H1 (cell line): ENCODE data around the gene NAP1L5. TPM values are rescaled to one million over a fixed set of nuclear protein-coding genes. Genes with fewer than 3 reads are reported as not detected.

ENCODE experiments used
- CTCF ChIA-PET: fragments of 300-600 bp; sonication (Branson Sonifier 250); formaldehyde crosslinking; loops from one replicate; lab custom pipeline; 2021; ENCODE audit not compliant: partially characterized antibody; lab: Charles Lee
- POLR2A ChIA-PET: fragments of 300-600 bp; sonication (Branson Sonifier 250); formaldehyde crosslinking; loops from one replicate; lab custom pipeline; 2021; ENCODE audit warnings: inconsistent platforms; ENCODE audit not compliant: partially characterized antibody; lab: Charles Lee
- DNase-seq, 2 experiments: peaks; one replicate each; pipeline versions ENCODE4 v3.0.0 to v3.0.0-alpha.2; 2010 to 2022; ENCODE audit warnings: low spot score in 2 of 2, low read depth in 1 of 2, mixed read lengths in 1 of 2
- FAIRE-seq: peaks from 2 replicates; lab custom pipeline; 2011; peaks lifted over from hg19 to GRCh38; lab: Jason Lieb, UNC
- H2AFZ ChIP-seq: 2 replicates; pipeline ENCODE4 v1.8.1; 2012; ENCODE audit warnings: low read length, inconsistent platforms
- H2AK5ac ChIP-seq: 2 replicates; pipeline ENCODE4 v1.6.1; 2013; ENCODE audit warnings: low read depth, low read length
- H2BK120ac ChIP-seq: replicated peaks from 2 replicates; pipeline ENCODE3; 2013; ENCODE audit warnings: low read depth, low read length, inconsistent platforms
- H2BK12ac ChIP-seq: 2 replicates; pipeline ENCODE4 v1.6.1; 2013; ENCODE audit warnings: low read depth, low read length
- H2BK15ac ChIP-seq: 2 replicates; pipeline ENCODE4 v1.6.1; 2013; ENCODE audit warnings: low read length
- H2BK20ac ChIP-seq: 2 replicates; pipeline ENCODE4 v1.6.1; 2013; ENCODE audit warnings: low read length
- H2BK5ac ChIP-seq: 2 replicates; pipeline ENCODE4 v1.6.1; 2013; ENCODE audit warnings: low read depth, low read length
- H3K14ac ChIP-seq: 2 replicates; pipeline ENCODE4 v1.6.1; 2013; ENCODE audit warnings: inconsistent platforms; ENCODE audit not compliant: insufficient read length
- H3K18ac ChIP-seq: 2 replicates; pipeline ENCODE4 v1.6.1; 2013; ENCODE audit warnings: low read length; ENCODE audit errors: extremely low read depth
- H3K23ac ChIP-seq: 2 replicates; pipeline ENCODE4 v1.6.1; 2013; ENCODE audit warnings: inconsistent platforms; ENCODE audit not compliant: insufficient read length
- H3K23me2 ChIP-seq: 2 replicates; pipeline ENCODE4 v1.6.1; 2013; ENCODE audit warnings: low read depth, low read length
- H3K27ac ChIP-seq: 2 replicates; pipeline ENCODE4 v1.6.1; 2011; ENCODE audit warnings: low read depth, low read length, inconsistent platforms
- H3K27me3 ChIP-seq, 4 experiments: replicated peaks in 1 of 4; 1 replicate in 1 of 4; 2 replicates in 3 of 4; pipeline versions ENCODE4 v1.6.1 to v1.8.1; 2011 to 2013; ENCODE audit warnings: low read length in 3 of 4, mild to moderate bottlenecking in 3 of 4, inconsistent platforms in 2 of 4, mixed read lengths in 2 of 4, moderate library complexity in 1 of 4; ENCODE audit not compliant: control insufficient read depth in 3 of 4, insufficient read depth in 3 of 4; ENCODE audit errors: extremely low read depth in 1 of 4
- H3K36me3 ChIP-seq, 4 experiments: 2 replicates each; pipeline versions ENCODE4 v1.6.1 to v1.8.1; 2011 to 2013; ENCODE audit warnings: mild to moderate bottlenecking in 4 of 4, low read length in 3 of 4, moderate library complexity in 2 of 4, control low read depth in 1 of 4, inconsistent platforms in 1 of 4; ENCODE audit not compliant: insufficient read depth in 4 of 4, control insufficient read depth in 2 of 4
- H3K4ac ChIP-seq: replicated peaks from 2 replicates; pipeline ENCODE3; 2013; ENCODE audit warnings: low read length, low read depth, mixed read lengths, inconsistent platforms; ENCODE audit not compliant: insufficient read length
- H3K4me1 ChIP-seq, 4 experiments: replicated peaks in 1 of 4; 1 replicate in 1 of 4; 2 replicates in 3 of 4; pipeline versions ENCODE4 v1.6.1 to v1.8.1; 2011 to 2013; ENCODE audit warnings: low read length in 3 of 4, inconsistent platforms in 2 of 4, mixed read lengths in 1 of 4; ENCODE audit not compliant: insufficient read depth in 4 of 4, control insufficient read depth in 3 of 4
- H3K4me2 ChIP-seq, 2 experiments: 2 replicates each; pipeline versions ENCODE4 v1.6.1 to v1.8.1; 2011 to 2013; ENCODE audit warnings: low read depth in 2 of 2, low read length in 2 of 2, control low read depth in 1 of 2, inconsistent platforms in 1 of 2, mild to moderate bottlenecking in 1 of 2; ENCODE audit not compliant: insufficient read depth in 1 of 2
- H3K4me3 ChIP-seq, 4 experiments: fragments of 200-600, 300-600 bp in 1 of 4; sonication (generic), shearing (Covaris generic), sonication (Bioruptor Twin) in 1 of 4; 2 replicates each; pipeline versions ENCODE4 v1.5.1 to v1.8.1; 2011 to 2016; ENCODE audit warnings: low read length in 4 of 4, low read depth in 3 of 4, control low read depth in 2 of 4, inconsistent platforms in 2 of 4, mild to moderate bottlenecking in 2 of 4, mixed read lengths in 1 of 4, moderate library complexity in 1 of 4; ENCODE audit not compliant: insufficient read depth in 2 of 4; ENCODE audit errors: extremely low read depth in 1 of 4
- H3K56ac ChIP-seq: replicated peaks from 2 replicates; pipeline ENCODE3; 2013; ENCODE audit warnings: low read depth, mild to moderate bottlenecking, mixed read lengths, low read length, inconsistent platforms; ENCODE audit not compliant: insufficient read length
- H3K79me1 ChIP-seq: 2 replicates; pipeline ENCODE4 v1.6.1; 2013; ENCODE audit warnings: low read depth, low read length, control low read depth
- H3K79me2 ChIP-seq, 2 experiments: 2 replicates each; pipeline versions ENCODE4 v1.6.1 to v1.8.1; 2012 to 2013; ENCODE audit warnings: low read length in 2 of 2, mild to moderate bottlenecking in 2 of 2, inconsistent platforms in 1 of 2; ENCODE audit not compliant: insufficient read depth in 2 of 2, control insufficient read depth in 1 of 2
- H3K9ac ChIP-seq, 4 experiments: replicated peaks in 1 of 4; 1 replicate in 1 of 4; 2 replicates in 3 of 4; pipeline versions ENCODE4 v1.6.1 to v1.8.1; 2011 to 2013; ENCODE audit warnings: low read depth in 3 of 4, low read length in 3 of 4, control low read depth in 2 of 4, mild to moderate bottlenecking in 2 of 4, moderate library complexity in 2 of 4, inconsistent platforms in 1 of 4; ENCODE audit errors: extremely low read depth in 1 of 4
- H3K9me3 ChIP-seq, 2 experiments: 2 replicates each; pipeline versions ENCODE4 v1.6.1 to v1.8.1; 2012 to 2013; ENCODE audit warnings: mild to moderate bottlenecking in 2 of 2, moderate library complexity in 2 of 2, control low read depth in 1 of 2, inconsistent platforms in 1 of 2, low read depth in 1 of 2, low read length in 1 of 2, mixed read lengths in 1 of 2; ENCODE audit not compliant: insufficient read depth in 2 of 2
- H4K20me1 ChIP-seq, 2 experiments: replicated peaks in 1 of 2; 2 replicates each; pipeline versions ENCODE3 to v1.8.1; 2011 to 2013; ENCODE audit warnings: inconsistent platforms in 2 of 2, low read length in 2 of 2, mild to moderate bottlenecking in 1 of 2; ENCODE audit not compliant: insufficient read depth in 2 of 2, control insufficient read depth in 1 of 2
- H4K5ac ChIP-seq: 2 replicates; pipeline ENCODE4 v1.6.1; 2013; ENCODE audit warnings: low read length, low read depth, mixed read lengths, inconsistent platforms; ENCODE audit not compliant: insufficient read length
- H4K8ac ChIP-seq: 2 replicates; pipeline ENCODE4 v1.8.0; 2013; ENCODE audit warnings: mild to moderate bottlenecking, moderate library complexity, low read length, inconsistent platforms; ENCODE audit not compliant: insufficient read depth; ENCODE audit errors: extremely low read depth
- H4K91ac ChIP-seq: replicated peaks from 2 replicates; pipeline ENCODE3; 2013; ENCODE audit warnings: low read length, mixed read lengths, inconsistent platforms; ENCODE audit not compliant: insufficient read length
- BRCA1 ChIP-seq: IDR thresholded peaks from 2 replicates; pipeline ENCODE4 v1.6.1; 2012; ENCODE audit warnings: low read depth, low read length, improper control_type of control experiment
- CHD1 ChIP-seq: IDR thresholded peaks from 2 replicates; pipeline ENCODE4 v1.6.1; 2012; ENCODE audit warnings: low read depth, low read length, improper control_type of control experiment
- EZH2 ChIP-seq: fragments of 200-600 bp; sonication (generic); IDR thresholded peaks from 2 replicates; pipeline ENCODE4 v1.7.1; 2012; ENCODE audit warnings: low read depth, mild to moderate bottlenecking, moderate library complexity, low read length, inconsistent platforms; ENCODE audit not compliant: severe bottlenecking
- GTF2F1 ChIP-seq: IDR thresholded peaks from 2 replicates; pipeline ENCODE4 v1.6.1; 2012; ENCODE audit warnings: low read depth, low read length, improper control_type of control experiment, borderline replicate concordance
- JUND ChIP-seq: IDR thresholded peaks from 2 replicates; pipeline ENCODE4 v1.6.1; 2011; ENCODE audit warnings: mild to moderate bottlenecking, improper control_type of control experiment, low read length
- POLR2AphosphoS5 ChIP-seq: IDR thresholded peaks from 2 replicates; pipeline ENCODE4 v1.6.1; 2011; ENCODE audit warnings: low read depth, low read length
- RFX5 ChIP-seq: IDR thresholded peaks from 2 replicates; pipeline ENCODE4 v1.6.1; 2011; ENCODE audit warnings: low read depth, low read length, improper control_type of control experiment, borderline replicate concordance
- TAF7 ChIP-seq: optimal IDR thresholded peaks from 2 replicates; pipeline ENCODE3; 2011; ENCODE audit warnings: low read depth, mild to moderate bottlenecking, inconsistent platforms, low read length, moderate library complexity, borderline replicate concordance
- TBP ChIP-seq: IDR thresholded peaks from 2 replicates; pipeline ENCODE4 v1.6.1; 2011; ENCODE audit warnings: low read depth, low read length, improper control_type of control experiment
- WGBS, 2 experiments: shearing (Covaris generic) in 1 of 2; methylation state at CpG; one replicate each; pipeline versions ENCODE4 v1.1.6 to v1.1.7; 2013 to 2015; ENCODE audit warnings: low lambda C conversion rate in 2 of 2, mixed read lengths in 2 of 2, inconsistent platforms in 1 of 2, low coverage in 1 of 2, missing lambda C conversion rate in 1 of 2; ENCODE audit not compliant: insufficient replicate concordance in 2 of 2, insufficient coverage in 1 of 2, insufficient read length in 1 of 2; ENCODE audit errors: extremely low coverage in 1 of 2, missing lambda C conversion rate in 1 of 2; 5-methylcytosine and 5-hydroxymethylcytosine counted together
- polyA plus RNA-seq, 7 experiments: library from polyadenylated mRNA; depleted of rRNA in 3 of 7; stranded (reverse) in 5 of 7; unstranded in 2 of 7; fragments of >200 nt in 5 of 7; fragments of 200-250 nt in 2 of 7; gene quantifications; 1 replicate in 5 of 7; 2 replicates in 1 of 7; 4 replicates in 1 of 7; pipeline versions ENCODE4 v1.2.1 to v1.2.3, GENCODE V29; 2011 to 2013; ENCODE audit warnings: missing spikeins in 2 of 7, mixed read lengths in 2 of 7
- total RNA-seq: library from RNA; stranded (reverse); fragmentation: NEBNext Ultra II Directional; extraction: Animal tissue kit (Norgen Biotek cat#: 25700); gene quantifications from 2 replicates; pipeline ENCODE4 v1.2.1, GENCODE V29; 2021
- TF ChIP-seq, protein P1 (sequence below): IDR thresholded peaks from 2 replicates; pipeline ENCODE4 v1.6.1; 2012; ENCODE audit warnings: low read length, inconsistent platforms

The NAP1L5 gene
- total and polyA plus RNA-seq, 2 of the 8 experiments (the other 6 are each of a cell fraction or from before 2014, with no cell fraction given) = 1.3 to 2.7 TPM

DNA sequence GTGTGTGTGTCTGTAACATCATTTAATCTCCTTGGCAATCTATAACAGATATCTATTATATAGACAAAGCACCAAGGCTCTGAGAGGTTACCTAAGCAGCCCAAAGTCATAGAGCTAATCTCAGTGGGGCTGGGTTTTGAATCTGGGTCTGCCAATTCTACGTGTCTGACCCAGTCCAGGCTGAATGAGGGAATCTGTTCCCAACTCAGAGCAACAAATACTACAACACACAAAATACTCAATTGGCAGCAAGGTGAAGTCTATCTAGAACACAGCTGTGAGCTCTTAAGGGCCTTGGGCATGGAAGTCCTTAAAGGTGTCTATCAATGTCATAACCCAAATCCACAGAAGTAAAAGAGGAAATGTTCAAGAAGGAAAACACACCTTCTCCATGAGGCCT lies 47.5 kb upstream of the NAP1L5 start:
- Histone ChIP-seq H3K4me2 (no peak overlapping the region), H3K9ac (no peak overlapping the region), H3K79me2 (no peaks in the 10 kb centered on the region), H3K14ac (no peak overlapping the region), H3K9me3 (no peaks in the 10 kb centered on the region), H3K79me1 (no peaks in the 10 kb centered on the region), H4K91ac (no peak overlapping the region), H2BK15ac (no peak overlapping the region), H3K18ac (no peak overlapping the region), H2BK120ac (no peak overlapping the region), H3K23me2 (no peaks in the 10 kb centered on the region), H3K4me1 (no peaks in the 10 kb centered on the region; a peak in 1 of 7 replicates), H3K36me3 (peaks cover 2 to 26% (median 16%) of the 10 kb centered on the region in 4 experiments; a peak in 6 of 8 replicates), H2BK5ac (no peak overlapping the region), H3K4ac (no peak overlapping the region), H4K8ac (no peak overlapping the region), H2AFZ (no peak overlapping the region), H3K4me3 (no peak overlapping the region), H4K5ac (no peak overlapping the region), H3K27me3 (no peaks in the 10 kb centered on the region), H3K56ac (no peak overlapping the region), H3K27ac (no peak overlapping the region), H4K20me1 (no peaks in the 10 kb centered on the region), H3K23ac (no peak overlapping the region), H2BK20ac (no peak overlapping the region), H2AK5ac (no peak overlapping the region), H2BK12ac (no peak overlapping the region)
- ChIA-PET POLR2A (interaction anchor here (0.6 kb wide), 1 partner anchor 47 kb away, joined by 4 read pairs; no protein-coding TSS in a partner anchor), CTCF (interaction anchor here (0.7 to 0.9 kb wide), 2 partner anchors 57 to 103 kb away, joined by 3 to 4 read pairs; no protein-coding TSS in a partner anchor)
- WGBS, 2 experiments = 85% methylated on average over 1 of the region's 1 CpG; no CpG with 5 or more reads in 1 of the 2 experiments
- no peak for FAIRE-seq
- DNase-seq = no peak
- TF ChIP-seq TBP (no peak), POLR2AphosphoS5 (no peak), EZH2 (no peak), GTF2F1 (no peak), BRCA1 (no peak), RFX5 (no peak), JUND (no peak), TAF7 (no peak), CHD1 (no peak)
- TF ChIP-seq, protein P1, sequence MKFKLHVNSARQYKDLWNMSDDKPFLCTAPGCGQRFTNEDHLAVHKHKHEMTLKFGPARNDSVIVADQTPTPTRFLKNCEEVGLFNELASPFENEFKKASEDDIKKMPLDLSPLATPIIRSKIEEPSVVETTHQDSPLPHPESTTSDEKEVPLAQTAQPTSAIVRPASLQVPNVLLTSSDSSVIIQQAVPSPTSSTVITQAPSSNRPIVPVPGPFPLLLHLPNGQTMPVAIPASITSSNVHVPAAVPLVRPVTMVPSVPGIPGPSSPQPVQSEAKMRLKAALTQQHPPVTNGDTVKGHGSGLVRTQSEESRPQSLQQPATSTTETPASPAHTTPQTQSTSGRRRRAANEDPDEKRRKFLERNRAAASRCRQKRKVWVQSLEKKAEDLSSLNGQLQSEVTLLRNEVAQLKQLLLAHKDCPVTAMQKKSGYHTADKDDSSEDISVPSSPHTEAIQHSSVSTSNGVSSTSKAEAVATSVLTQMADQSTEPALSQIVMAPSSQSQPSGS = no peak
